GM12878 (cell line): ENCODE measurements around the gene RPS6KL1. TPM values are rescaled to one million over a fixed set of nuclear protein-coding genes. Genes with fewer than 3 reads are reported as not detected.
A peak's percentile ranks its signal among the peaks of the same experiment; 100 is the strongest.

Experiments
- ATAC-seq: fragments of 200-7000 bp; cut with Tn5 transposase; 3 replicates; pipeline ENCODE4 v1.9.1; 2020; ENCODE audit warnings: mild to moderate bottlenecking, moderate library complexity
- BruUV-seq: library from RNA; stranded (reverse); fragments of 400-500 nt; replicated peaks from 2 replicates; lab custom pipeline; 2021; lab: Mats Ljungman, UMichigan
- CTCF ChIA-PET: fragments of 300-600 bp; sonication (Branson Sonifier 250); formaldehyde crosslinking; extraction: SDS; loops from one replicate; lab custom pipeline; 2021; ENCODE audit warnings: inconsistent platforms; lab: Yijun Ruan, JAX
- POLR2A ChIA-PET: fragments of 350-600 bp; formaldehyde crosslinking; extraction: SDS; loops from one replicate; lab custom pipeline; 2021; ENCODE audit warnings: inconsistent platforms; lab: Charles Lee
- RAD21 ChIA-PET: fragments of 300-600 bp; sonication (Branson Sonifier 250); formaldehyde crosslinking; loops from one replicate; lab custom pipeline; 2023; ENCODE audit warnings: antibody characterized with exemption; ENCODE audit not compliant: unreplicated experiment; lab: Charles Lee
- SMC1A ChIA-PET: fragments of 300-600 bp; sonication (Branson Sonifier 250); formaldehyde crosslinking; loops from one replicate; lab custom pipeline; 2023; ENCODE audit not compliant: unreplicated experiment, uncharacterized antibody; lab: Charles Lee
- DNase-seq: peaks from one replicate; pipeline ENCODE4 v3.0.0-alpha.2; 2011; ENCODE audit warnings: low read depth, low spot score
- FAIRE-seq: peaks from 3 replicates; lab custom pipeline; 2011; peaks lifted over from hg19 to GRCh38; lab: Jason Lieb, UNC
- H2AFZ ChIP-seq: 2 replicates; pipeline ENCODE4 v1.6.0; 2011; ENCODE audit warnings: low read depth, low read length, control low read depth; ENCODE audit not compliant: control insufficient read depth
- H3K27ac ChIP-seq: 2 replicates; pipeline ENCODE4 v1.5.1; 2011; ENCODE audit warnings: control low read depth; ENCODE audit not compliant: control insufficient read depth, insufficient read depth
- H3K27me3 ChIP-seq, 2 experiments: replicated peaks in 1 of 2; 2 replicates each; pipeline versions ENCODE4 v1.6.0 to v1.6.1; 2011; ENCODE audit warnings: low read length in 1 of 2; ENCODE audit not compliant: control insufficient read depth in 2 of 2, insufficient read depth in 2 of 2
- H3K36me3 ChIP-seq, 2 experiments: 2 replicates each; pipeline ENCODE4 v1.5.1; 2011; ENCODE audit warnings: low read length in 1 of 2; ENCODE audit not compliant: control insufficient read depth in 2 of 2, insufficient read depth in 2 of 2
- H3K4me1 ChIP-seq: 2 replicates; pipeline ENCODE4 v1.6.1; 2011; ENCODE audit warnings: mild to moderate bottlenecking, low read length, moderate library complexity, mixed read lengths; ENCODE audit not compliant: control insufficient read depth, insufficient read depth
- H3K4me2 ChIP-seq: 2 replicates; pipeline ENCODE4 v1.6.0; 2011; ENCODE audit warnings: control low read depth; ENCODE audit not compliant: control insufficient read depth, insufficient read depth
- H3K4me3 ChIP-seq: fragments of 200-600 bp; sonication (generic); 2 replicates; pipeline ENCODE4 v1.5.1; 2016
- H3K79me2 ChIP-seq: 2 replicates; pipeline ENCODE4 v1.6.0; 2011; ENCODE audit warnings: low read length; ENCODE audit not compliant: control insufficient read depth, insufficient read depth
- H3K9ac ChIP-seq: 2 replicates; pipeline ENCODE4 v1.8.0; 2011; ENCODE audit warnings: low read length, control low read depth, mixed read lengths; ENCODE audit not compliant: control insufficient read depth, insufficient read depth
- H3K9me3 ChIP-seq: replicated peaks from 3 replicates; pipeline ENCODE4 v1.5.1; 2011; ENCODE audit warnings: mild to moderate bottlenecking, low read length; ENCODE audit not compliant: control insufficient read depth, insufficient read depth
- H4K20me1 ChIP-seq: 2 replicates; pipeline ENCODE4 v1.6.0; 2011; ENCODE audit not compliant: control insufficient read depth, insufficient read depth
- BMI1 ChIP-seq: fragments of 450-650 bp; IDR thresholded peaks from 2 replicates; pipeline ENCODE4 v1.6.1; 2016; ENCODE audit warnings: mild to moderate bottlenecking, moderate library complexity, borderline replicate concordance
- CBFB ChIP-seq: IDR thresholded peaks from 2 replicates; pipeline ENCODE4 v1.6.1; 2016; ENCODE audit warnings: antibody characterized with exemption, low read depth
- CEBPB ChIP-seq, 2 experiments: fragments of 150-350 bp in 1 of 2; IDR thresholded peaks; 2 replicates each; pipeline ENCODE4 v1.6.1; 2012 to 2014; ENCODE audit warnings: low read depth in 2 of 2, low read length in 2 of 2, borderline replicate concordance in 1 of 2, inconsistent platforms in 1 of 2
- FOXK2 ChIP-seq: fragments of 450-650 bp; IDR thresholded peaks from 2 replicates; pipeline ENCODE4 v1.6.1; 2017; ENCODE audit warnings: mild to moderate bottlenecking, moderate library complexity
- IKZF2 ChIP-seq, 2 experiments: fragments of 450-650 bp; IDR thresholded peaks; 2 replicates each; pipeline ENCODE4 v1.6.1; 2017; ENCODE audit warnings: mild to moderate bottlenecking in 2 of 2, moderate library complexity in 2 of 2
- MEF2A ChIP-seq: IDR thresholded peaks from 2 replicates; pipeline ENCODE4 v1.6.1; 2011; ENCODE audit warnings: low read depth, mild to moderate bottlenecking, low read length, moderate library complexity; ENCODE audit not compliant: insufficient read depth
- MLLT1 ChIP-seq: fragments of 450-650 bp; IDR thresholded peaks from 2 replicates; pipeline ENCODE4 v1.6.1; 2016; ENCODE audit warnings: mild to moderate bottlenecking
- MYC ChIP-seq: IDR thresholded peaks from 2 replicates; pipeline ENCODE4 v1.6.1; 2011; ENCODE audit warnings: mild to moderate bottlenecking, low read length, moderate library complexity, inconsistent platforms; ENCODE audit not compliant: insufficient read depth, insufficient replicate concordance, insufficient read length, severe bottlenecking
- PAX5 ChIP-seq: IDR thresholded peaks from 2 replicates; pipeline ENCODE4 v1.6.1; 2011; ENCODE audit warnings: low read depth, low read length, borderline replicate concordance
- RAD21 ChIP-seq: IDR thresholded peaks from 2 replicates; pipeline ENCODE4 v1.6.1; 2011; ENCODE audit warnings: mild to moderate bottlenecking, low read depth, low read length, moderate library complexity; ENCODE audit not compliant: insufficient read depth
- RELB ChIP-seq: fragments of 450-650 bp; IDR thresholded peaks from 2 replicates; pipeline ENCODE4 v1.6.1; 2017; ENCODE audit warnings: low read depth, mild to moderate bottlenecking, moderate library complexity
- SMAD1 ChIP-seq: fragments of 450-650 bp; IDR thresholded peaks from 2 replicates; pipeline ENCODE4 v1.6.1; 2018; ENCODE audit warnings: mild to moderate bottlenecking, low read depth; ENCODE audit not compliant: partially characterized antibody
- SREBF2 ChIP-seq: IDR thresholded peaks from 2 replicates; pipeline ENCODE4 v1.6.1; 2012; ENCODE audit warnings: mild to moderate bottlenecking, low read length
- USF1 ChIP-seq: IDR thresholded peaks from 2 replicates; pipeline ENCODE4 v1.6.1; 2011; ENCODE audit warnings: borderline replicate concordance, low read depth, mild to moderate bottlenecking, moderate library complexity, mixed read lengths, low read length; ENCODE audit not compliant: insufficient read depth; ENCODE audit errors: extremely low read length
- ZNF274 ChIP-seq: IDR thresholded peaks from one replicate; pipeline ENCODE4 v1.8.0; 2011; ENCODE audit not compliant: insufficient read length, insufficient read depth
- WGBS: methylation state at CpG from one replicate; pipeline ENCODE4 v1.1.6; 2016; ENCODE audit warnings: low lambda C conversion rate; ENCODE audit not compliant: insufficient replicate concordance, insufficient coverage; ENCODE audit errors: missing lambda C conversion rate; 5-methylcytosine and 5-hydroxymethylcytosine counted together
- in situ Hi-C: fragments of 300-500 bp; cut with MboI; formaldehyde crosslinking; loops from 9 replicates; pipeline ENCODE4 v1.14.3; 2018; ENCODE audit warnings: mixed read lengths
- intact Hi-C: fragments of 100-400 bp; cut with micrococcal nuclease; formaldehyde crosslinking; loops from one replicate; pipeline ENCODE4 v1.14.2; 2022; ENCODE audit not compliant: unreplicated experiment
- polyA plus RNA-seq, 11 experiments: library from polyadenylated mRNA; depleted of rRNA in 4 of 11; unstranded in 6 of 11; stranded (reverse) in 5 of 11; fragments of >200 nt; fragmentation: Nextera tagmentation in 4 of 11; fragmentation: Illumina TruSeq in 1 of 11; extraction: Ambion mirVana in 4 of 11; extraction: Trizol in 1 of 11; gene quantifications; 1 replicate in 1 of 11; 2 replicates in 10 of 11; pipeline versions ENCODE4 v1.2.1 to v1.2.3, GENCODE V29; 2011 to 2016; ENCODE audit warnings: inconsistent platforms in 2 of 11, missing spikeins in 2 of 11, low read depth in 1 of 11
- total RNA-seq, 4 experiments: library from RNA; depleted of rRNA in 3 of 4; stranded (reverse); fragments of >200 nt in 3 of 4; fragmentation: Illumina TruSeq in 1 of 4; extraction: Trizol in 1 of 4; gene quantifications; 2 replicates each; pipeline versions ENCODE4 v1.2.1 to v1.2.3, GENCODE V29; 2013 to 2021

RPS6KL1 gene
- total and polyA plus RNA-seq, 10 of the 15 experiments (the other 5 are each of a cell fraction or from before 2014, with no cell fraction given) = 0.04 to 4.2 (median 2.0) TPM

- TF ChIP-seq RELB (peak; percentile 36), ZNF274 (no peak)
- TF ChIP-seq, all 136 proteins: peak for 7
These were observed 15.8 kb upstream of the RPS6KL1 start (continued) for GRCh38 chr14:74938531-74939495.

- no peaks in the 10 kb centered on the region for H4K20me1 ChIP-seq
- no peaks in the 10 kb centered on the region for H3K36me3 ChIP-seq
- intact Hi-C loops = no loop called here
- H2AFZ ChIP-seq = no peak overlapping the region
- ATAC-seq (no peak), FAIRE-seq (no peak)
- CTCF ChIA-PET = interaction anchor here (1.0 to 1.5 kb wide), 3 partner anchors 8 to 152 kb away, joined by 3 to 5 read pairs (median 5); no protein-coding TSS in a partner anchor
- RAD21 ChIA-PET = no interaction called here
- no peaks in the 10 kb centered on the region for H3K79me2 ChIP-seq
- no peak for TF ChIP-seq SREBF2
- no peak for TF ChIP-seq RAD21
- no peak for TF ChIP-seq CBFB
- no peak for TF ChIP-seq SMAD1
- TF ChIP-seq USF1 = no peak
- no peak for TF ChIP-seq PAX5
- TF ChIP-seq CEBPB (IDR thresholded peaks at IDR 0.05; ENCODE audit: borderline replicate concordance in 1 of 2, low read depth in 2 of 2, low read length in 2 of 2) = no peak
- no peak for TF ChIP-seq MLLT1
- no peak for TF ChIP-seq MYC
- TF ChIP-seq MEF2A = no peak
- TF ChIP-seq FOXK2 = no peak
- TF ChIP-seq IKZF2 (IDR thresholded peaks at IDR 0.05) = no peak
- TF ChIP-seq BMI1 = no peak
- TF ChIP-seq, all 136 proteins: peak for 0
- no peaks in the 10 kb centered on the region for H3K27me3 ChIP-seq
- H3K4me2 ChIP-seq = no peak overlapping the region
- H3K27ac ChIP-seq = no peak overlapping the region
- H3K9me3 ChIP-seq = no peaks in the 10 kb centered on the region; the same call in 2 of the 3 replicates
- POLR2A ChIA-PET = no interaction called here
- peaks cover 43% of the 10 kb centered on the region for H3K4me1 ChIP-seq
- in situ Hi-C loops = no loop called here
- SMC1A ChIA-PET = no interaction called here
- WGBS = 46% methylated on average over 2 of the region's 2 CpGs
- no peak overlapping the region for H3K9ac ChIP-seq
- no peak overlapping the region for H3K4me3 ChIP-seq
- no TSS peak for BruUV-seq
- no peak for DNase-seq
These were observed 14.1 kb upstream of the RPS6KL1 start for GRCh38 chr14:74937171-74937570.
